ENCODE data around the gene ZNF354C. TPM values are rescaled to one million over a fixed set of nuclear protein-coding genes. Genes with fewer than 3 reads are reported as not detected.

The ZNF354C gene
- total and polyA plus RNA-seq, 2 of the 13 experiments (the other 11 are each of a cell fraction or from before 2014, with no cell fraction given), result 0.02 TPM; not detected in 1

- 0 out of 2 replicates have a peak, but pooled peaks have one; percentile 33 for TF ChIP-seq NRL (CRISPR knock-in tag; IDR thresholded peaks at IDR 0.05; ENCODE audit: borderline replicate concordance)
- no peak for TF ChIP-seq KLF15 (CRISPR knock-in tag; IDR thresholded peaks at IDR 0.05; ENCODE audit: borderline replicate concordance)
- no peak for TF ChIP-seq CREBL2 (CRISPR knock-in tag; IDR thresholded peaks at IDR 0.05; ENCODE audit: borderline replicate concordance)
- no peak for TF ChIP-seq TRIM22 (IDR thresholded peaks at IDR 0.05)
- 0 out of 2 replicates have a peak, but pooled peaks have one; percentile 24 for TF ChIP-seq NFKB2 (CRISPR knock-in tag; IDR thresholded peaks at IDR 0.05; ENCODE audit: borderline replicate concordance)
- TF ChIP-seq ZNF781 (CRISPR knock-in tag; IDR thresholded peaks at IDR 0.05; ENCODE audit: borderline replicate concordance, not compliant biosample characterization), result no peak
- no peak for TF ChIP-seq ZNF672 (CRISPR knock-in tag; IDR thresholded peaks at IDR 0.05)
- no peak for TF ChIP-seq ZNF720 (CRISPR knock-in tag; IDR thresholded peaks at IDR 0.05)
- 0 out of 2 replicates have a peak, but pooled peaks have one; percentile 54 for TF ChIP-seq ARNT2 (CRISPR knock-in tag; IDR thresholded peaks at IDR 0.05; ENCODE audit: low read depth)
- no peak for TF ChIP-seq ZNF441 (CRISPR knock-in tag; IDR thresholded peaks at IDR 0.05; ENCODE audit: borderline replicate concordance)
- no peak for TF ChIP-seq ZFP36L1 (CRISPR knock-in tag; IDR thresholded peaks at IDR 0.05)
- peak; percentile 47; the same call in 1 of the 2 replicates for TF ChIP-seq ZNF34 (CRISPR knock-in tag; IDR thresholded peaks at IDR 0.05; ENCODE audit: borderline replicate concordance)
- TF ChIP-seq MXI1 (IDR thresholded peaks at IDR 0.05; ENCODE audit: borderline replicate concordance, low read depth, low read length), result no peak; the same call in 2 of the 3 replicates
- TF ChIP-seq SPEN (CRISPR knock-in tag; IDR thresholded peaks at IDR 0.05; ENCODE audit: low read depth), result peak; percentile 57; the same call in 1 of the 2 replicates
- no peak for TF ChIP-seq ZNF816 (CRISPR knock-in tag; IDR thresholded peaks at IDR 0.05; ENCODE audit: borderline replicate concordance)
- peak; percentile 60 for TF ChIP-seq SUZ12 (IDR thresholded peaks at IDR 0.05; ENCODE audit: low read depth, low read length)
- TF ChIP-seq KLF12 (CRISPR knock-in tag; IDR thresholded peaks at IDR 0.05; ENCODE audit: borderline replicate concordance), result no peak; the same call in none of the 2 replicates
- no peak for TF ChIP-seq STAT6 (CRISPR knock-in tag; IDR thresholded peaks at IDR 0.05; ENCODE audit: borderline replicate concordance)
- no peak for TF ChIP-seq ARHGAP35 (CRISPR knock-in tag; IDR thresholded peaks at IDR 0.05; ENCODE audit: borderline replicate concordance)
- TF ChIP-seq ZNF800 (CRISPR knock-in tag; IDR thresholded peaks at IDR 0.05), result no peak
- TF ChIP-seq ZNF598 (CRISPR knock-in tag; IDR thresholded peaks at IDR 0.05; ENCODE audit: borderline replicate concordance), result no peak
- peak; percentile 78; the same call in 1 of the 2 replicates for TF ChIP-seq BRF2 (CRISPR knock-in tag; IDR thresholded peaks at IDR 0.05)
Observed at GRCh38 chr5:179023528-179024189, 36.5 kb upstream of the ZNF354C start, which contains the start of gene ZNF879 (continued).

Data from HepG2 (cell line).